ENCODE measurements around the gene DDTL.
A peak's percentile ranks its signal among the peaks of the same experiment; 100 is the strongest.
"Not testable (repeated sequence)": the region's sequence is repeated elsewhere in the genome, so short reads cannot be mapped to it uniquely, and the experiment has no call there.

DDTL gene

GRCh38 chr22:23977304-23977703, 10.6 kb downstream of the DDTL start:
- not testable (repeated sequence) for H3K4me3 ChIP-seq (ENCODE audit: low read length); DNase-seq (ENCODE audit: low read depth)

GRCh38 chr22:23979557-23980240, 13.0 kb downstream of the DDTL start, which contains the start of gene GSTT2:
GSTT2 (plus strand) TSS chr22:23980134.
- not testable (repeated sequence) for H3K4me3 ChIP-seq (ENCODE audit: low read length)

GRCh38 chr22:23980567-23980966, 13.9 kb downstream of the DDTL start:
- not testable (repeated sequence) for DNase-seq (ENCODE audit: low read depth); H3K4me3 ChIP-seq (ENCODE audit: low read length)

More at GRCh38 chr22:23979557-23980240, 13.0 kb downstream of the DDTL start, which contains the start of gene GSTT2:
- not testable (repeated sequence) for DNase-seq (ENCODE audit: low read depth)

- no peak for DNase-seq (ENCODE audit: low read depth)
- peak; percentile 57 for TF ChIP-seq CTCF (conservative IDR thresholded peaks at IDR 0.05; ENCODE audit: low read depth, low read length)
- no peak overlapping the region for H3K4me3 ChIP-seq (ENCODE audit: low read length)
Observed at GRCh38 chr22:23984430-23984829, 17.7 kb downstream of the DDTL start.

- DNase-seq (ENCODE audit: low read depth); H3K4me3 ChIP-seq (ENCODE audit: low read length): not testable (repeated sequence)
Observed at GRCh38 chr22:23986089-23986488, 19.4 kb downstream of the DDTL start.

- H3K4me3 ChIP-seq (ENCODE audit: low read length) = not testable (repeated sequence)
Observed at GRCh38 chr22:23986538-23987178, 20.0 kb downstream of the DDTL start.

GRCh38 chr22:23989583-23990244, 23.0 kb downstream of the DDTL start:
- H3K4me3 ChIP-seq (ENCODE audit: low read length); DNase-seq (ENCODE audit: low read depth): not testable (repeated sequence)

More at GRCh38 chr22:23986538-23987178, 20.0 kb downstream of the DDTL start:
- DNase-seq (ENCODE audit: low read depth) = not testable (repeated sequence)

GRCh38 chr22:23993080-23993479, 26.4 kb downstream of the DDTL start:
- H3K4me3 ChIP-seq (ENCODE audit: low read length); DNase-seq (ENCODE audit: low read depth): not testable (repeated sequence)

GRCh38 chr22:23993581-23994177, 27.0 kb downstream of the DDTL start:
- not testable (repeated sequence) for H3K4me3 ChIP-seq (ENCODE audit: low read length); DNase-seq (ENCODE audit: low read depth)

- no peak for TF ChIP-seq CTCF (conservative IDR thresholded peaks at IDR 0.05; ENCODE audit: low read depth, low read length)
- no peak overlapping the region for H3K4me3 ChIP-seq (ENCODE audit: low read length)
- DNase-seq (ENCODE audit: low read depth) = no peak
Observed at GRCh38 chr22:23997092-23997491, 30.4 kb downstream of the DDTL start.

GRCh38 chr22:23999779-24000178, 33.1 kb downstream of the DDTL start:
- H3K4me3 ChIP-seq (ENCODE audit: low read length); DNase-seq (ENCODE audit: low read depth): not testable (repeated sequence)

- DNase-seq (ENCODE audit: low read depth) = no peak
- TF ChIP-seq CTCF (conservative IDR thresholded peaks at IDR 0.05; ENCODE audit: low read depth, low read length) = no peak
- no peak overlapping the region for H3K4me3 ChIP-seq (ENCODE audit: low read length)
Observed at GRCh38 chr22:24001314-24001713, 34.6 kb downstream of the DDTL start.
